ENCODE results near the gene TTBK1.

The TTBK1 gene

DNA sequence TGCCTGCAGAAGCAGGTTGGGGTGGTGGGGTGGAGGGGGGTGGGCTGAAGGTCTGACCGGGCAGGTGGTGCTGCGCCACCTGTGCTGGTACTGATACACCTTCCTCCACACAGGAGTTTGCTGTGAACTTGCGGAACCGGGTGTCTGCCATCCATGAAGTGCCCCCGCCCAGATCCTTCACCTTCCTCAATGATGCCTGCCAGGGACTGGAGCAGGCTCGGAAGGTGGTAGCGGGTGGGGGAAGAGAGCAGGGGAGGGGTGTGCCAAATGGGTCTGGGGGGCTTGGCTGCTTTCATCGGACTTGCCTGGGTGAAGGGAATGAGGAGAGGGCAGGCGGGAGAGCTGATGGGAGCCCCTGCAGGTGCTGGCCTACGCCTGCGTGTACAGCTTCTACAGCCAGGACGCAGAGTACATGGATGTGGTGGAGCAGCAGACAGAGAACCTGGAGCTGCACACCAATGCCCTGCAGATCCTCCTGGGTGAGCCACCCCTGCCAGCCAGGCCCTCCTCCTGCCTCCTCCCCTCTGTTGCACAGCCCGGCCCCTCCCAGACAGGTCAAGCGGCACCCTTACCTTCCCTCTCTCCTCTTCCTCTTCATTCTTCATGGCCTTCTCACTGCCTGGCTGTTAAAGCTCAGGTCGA is 20.7 kb upstream of the TTBK1 start:
- H3K9ac ChIP-seq (ENCODE audit: low read length) = no peak overlapping the region
- H3K9me3 ChIP-seq (ENCODE audit: insufficient read depth, low read length) = no peaks in the 10 kb centered on the region
- peaks cover 29% of the 10 kb centered on the region for H3K79me2 ChIP-seq (ENCODE audit: low read length)
- no peak overlapping the region for H3K4me2 ChIP-seq (ENCODE audit: low read length)
- H3K27ac ChIP-seq (ENCODE audit: low read length) = no peak overlapping the region
- peaks cover 57% of the 10 kb centered on the region for H3K36me3 ChIP-seq (replicated peaks; ENCODE audit: low read depth, low read length)
- H2AFZ ChIP-seq (ENCODE audit: low read depth, low read length) = no peak overlapping the region
- no peak for TF ChIP-seq EZH2phosphoT487 (IDR thresholded peaks at IDR 0.05; ENCODE audit: low read depth)
- TF ChIP-seq, protein P1, sequence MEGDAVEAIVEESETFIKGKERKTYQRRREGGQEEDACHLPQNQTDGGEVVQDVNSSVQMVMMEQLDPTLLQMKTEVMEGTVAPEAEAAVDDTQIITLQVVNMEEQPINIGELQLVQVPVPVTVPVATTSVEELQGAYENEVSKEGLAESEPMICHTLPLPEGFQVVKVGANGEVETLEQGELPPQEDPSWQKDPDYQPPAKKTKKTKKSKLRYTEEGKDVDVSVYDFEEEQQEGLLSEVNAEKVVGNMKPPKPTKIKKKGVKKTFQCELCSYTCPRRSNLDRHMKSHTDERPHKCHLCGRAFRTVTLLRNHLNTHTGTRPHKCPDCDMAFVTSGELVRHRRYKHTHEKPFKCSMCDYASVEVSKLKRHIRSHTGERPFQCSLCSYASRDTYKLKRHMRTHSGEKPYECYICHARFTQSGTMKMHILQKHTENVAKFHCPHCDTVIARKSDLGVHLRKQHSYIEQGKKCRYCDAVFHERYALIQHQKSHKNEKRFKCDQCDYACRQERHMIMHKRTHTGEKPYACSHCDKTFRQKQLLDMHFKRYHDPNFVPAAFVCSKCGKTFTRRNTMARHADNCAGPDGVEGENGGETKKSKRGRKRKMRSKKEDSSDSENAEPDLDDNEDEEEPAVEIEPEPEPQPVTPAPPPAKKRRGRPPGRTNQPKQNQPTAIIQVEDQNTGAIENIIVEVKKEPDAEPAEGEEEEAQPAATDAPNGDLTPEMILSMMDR (IDR thresholded peaks at IDR 0.05; ENCODE audit: low read depth, low read length) = no peak
- H4K20me1 ChIP-seq (ENCODE audit: insufficient read depth, low read length) = no peaks in the 10 kb centered on the region
- H3K4me3 ChIP-seq (ENCODE audit: low read length) = no peak overlapping the region
- no peaks in the 10 kb centered on the region for H3K27me3 ChIP-seq (ENCODE audit: low read depth, low read length)
- H3K4me1 ChIP-seq (ENCODE audit: low read length) = peaks cover 26% of the 10 kb centered on the region

DNA sequence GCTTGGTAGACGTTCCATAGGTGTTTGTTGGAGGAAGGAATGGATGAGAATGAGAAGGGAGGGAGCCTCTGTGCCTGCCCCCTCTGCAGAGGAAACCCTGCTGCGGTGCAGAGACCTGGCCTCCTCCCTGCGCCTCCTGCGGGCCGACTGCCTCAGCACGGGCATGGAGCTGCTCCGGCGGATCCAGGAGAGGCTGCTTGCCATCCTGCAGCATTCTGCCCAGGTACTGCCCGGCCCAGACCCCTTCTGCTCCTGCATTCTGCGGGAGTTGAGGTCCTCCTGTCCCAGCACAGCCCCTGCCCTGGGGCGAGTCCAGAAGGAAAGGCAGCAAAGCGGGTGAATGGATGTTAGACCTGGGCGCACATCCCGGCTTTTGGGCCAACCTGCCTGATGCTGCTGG is 20.1 kb upstream of the TTBK1 start:
- TF ChIP-seq, protein P1 (IDR thresholded peaks at IDR 0.05; ENCODE audit: low read depth, low read length) = no peak
- no peak for TF ChIP-seq EZH2phosphoT487 (IDR thresholded peaks at IDR 0.05; ENCODE audit: low read depth)
- H3K27ac ChIP-seq (ENCODE audit: low read length) = no peak overlapping the region
- 0 out of 2 replicates have a peak overlapping the region, but pooled peaks have one; percentile 79 for H3K4me2 ChIP-seq (ENCODE audit: low read length)
- no peaks in the 10 kb centered on the region for H3K9me3 ChIP-seq (ENCODE audit: insufficient read depth, low read length)
- peaks cover 61% of the 10 kb centered on the region for H3K36me3 ChIP-seq (replicated peaks; ENCODE audit: low read depth, low read length)
- no peak overlapping the region for H2AFZ ChIP-seq (ENCODE audit: low read depth, low read length)
- H3K79me2 ChIP-seq (ENCODE audit: low read length) = peaks cover 35% of the 10 kb centered on the region
- peaks cover 29% of the 10 kb centered on the region for H3K4me1 ChIP-seq (ENCODE audit: low read length)
- H3K4me3 ChIP-seq (ENCODE audit: low read length) = no peak overlapping the region
- H3K9ac ChIP-seq (ENCODE audit: low read length) = no peak overlapping the region
- no peaks in the 10 kb centered on the region for H4K20me1 ChIP-seq (ENCODE audit: insufficient read depth, low read length)
- no peaks in the 10 kb centered on the region for H3K27me3 ChIP-seq (ENCODE audit: low read depth, low read length)

DNA sequence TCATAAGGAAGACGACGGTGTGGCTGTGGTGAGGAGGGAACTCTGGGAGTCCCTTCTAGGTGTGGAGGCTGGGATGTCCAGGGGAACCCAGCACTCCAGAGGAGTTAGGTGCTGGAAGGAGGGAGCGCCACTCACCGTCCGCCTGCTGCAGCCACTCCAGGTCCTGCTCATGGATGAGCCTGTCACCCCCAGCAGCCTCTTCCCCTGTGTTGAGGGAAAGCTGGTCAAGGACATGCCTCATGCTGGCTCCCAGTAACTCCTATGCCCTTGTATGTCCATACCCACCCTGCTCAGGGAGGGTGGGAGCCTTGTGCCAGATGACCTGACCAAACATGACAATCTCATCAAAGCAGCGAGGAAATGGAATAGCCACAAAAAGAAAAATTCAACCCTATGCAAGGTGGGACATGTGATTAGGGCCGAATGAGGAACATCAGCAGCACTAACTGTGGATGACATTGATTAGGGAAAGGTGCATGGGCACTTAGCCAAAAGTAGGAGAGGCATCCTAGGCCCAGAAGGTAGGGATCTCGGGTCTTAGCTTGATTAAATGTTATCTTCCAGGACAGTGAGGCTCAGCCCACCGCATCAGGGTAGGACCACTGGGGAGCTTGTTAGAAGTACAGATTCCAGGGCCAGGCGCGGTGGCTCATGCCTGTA is 17.0 kb upstream of the TTBK1 start:
- TF ChIP-seq, protein P1 (IDR thresholded peaks at IDR 0.05; ENCODE audit: low read depth, low read length) = no peak
- no peak for TF ChIP-seq EZH2phosphoT487 (IDR thresholded peaks at IDR 0.05; ENCODE audit: low read depth)
- Histone ChIP-seq H3K4me1 (ENCODE audit: low read length) (peaks cover 37% of the 10 kb centered on the region), H3K9ac (ENCODE audit: low read length) (no peak overlapping the region), H3K36me3 (replicated peaks; ENCODE audit: low read depth, low read length) (peaks cover 52% of the 10 kb centered on the region), H2AFZ (ENCODE audit: low read depth, low read length) (no peak overlapping the region), H3K79me2 (ENCODE audit: low read length) (peaks cover 46% of the 10 kb centered on the region), H3K4me2 (ENCODE audit: low read length) (no peak overlapping the region), H3K27me3 (ENCODE audit: low read depth, low read length) (peaks cover 2% of the 10 kb centered on the region; the same call in 1 of the 2 replicates), H3K27ac (ENCODE audit: low read length) (no peak overlapping the region), H4K20me1 (ENCODE audit: insufficient read depth, low read length) (no peaks in the 10 kb centered on the region), H3K4me3 (ENCODE audit: low read length) (no peak overlapping the region), H3K9me3 (ENCODE audit: insufficient read depth, low read length) (no peaks in the 10 kb centered on the region)

DNA sequence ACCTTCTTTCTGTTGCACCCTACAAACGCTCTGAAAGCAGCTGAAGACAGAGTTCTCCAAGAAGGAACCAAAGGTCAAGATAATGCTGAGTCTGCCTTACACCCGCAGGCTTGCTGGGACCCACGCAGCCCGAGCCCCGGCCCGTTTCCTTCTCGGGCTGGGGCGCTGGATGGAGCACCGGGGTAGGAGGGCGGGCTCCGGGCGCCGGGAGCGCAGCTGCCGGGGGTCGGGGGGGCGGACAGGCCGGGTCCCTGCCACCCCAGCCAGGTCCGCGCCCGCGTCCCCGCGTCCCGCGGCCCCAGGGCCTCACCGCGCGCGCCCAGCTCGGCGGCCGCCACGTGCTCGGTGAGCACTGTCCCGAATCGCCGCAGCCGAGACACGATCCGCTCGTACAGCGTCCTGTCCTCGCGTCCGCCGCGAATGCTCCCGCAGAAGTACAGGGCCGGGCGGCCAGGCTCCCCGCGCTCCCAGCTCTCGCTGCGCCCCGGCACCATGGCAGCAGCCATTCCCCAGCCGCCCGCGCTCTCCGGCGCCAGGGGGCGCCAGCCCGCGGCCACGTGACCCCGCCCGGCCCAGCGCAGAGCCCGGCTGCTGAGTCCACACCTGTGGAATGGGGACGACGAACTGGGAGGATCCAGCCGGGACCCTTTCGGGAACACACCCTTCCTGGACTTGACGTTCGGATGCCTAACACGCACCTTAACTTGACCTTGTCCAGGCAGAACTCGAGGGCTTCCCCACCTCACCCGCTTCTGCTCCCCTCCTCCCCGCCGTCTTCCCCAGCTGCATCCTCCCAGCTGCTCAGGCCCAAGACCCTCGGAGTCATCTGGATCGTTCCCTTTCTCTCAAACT is 14.1 kb upstream of the TTBK1 start, which contains the start of gene DNPH1:
DNPH1 (minus strand) TSS at position 531 of the 852 bp plus-strand sequence; CDS start at position 506, 25 bp downstream.
- Histone ChIP-seq H3K36me3 (replicated peaks; ENCODE audit: low read depth, low read length) (peaks cover 28% of the 10 kb centered on the region), H3K4me2 (ENCODE audit: low read length) (peak within 1 kb of the TSS; percentile 60), H3K4me1 (ENCODE audit: low read length) (peaks cover 27% of the 10 kb centered on the region), H4K20me1 (ENCODE audit: insufficient read depth, low read length) (no peaks in the 10 kb centered on the region), H2AFZ (ENCODE audit: low read depth, low read length) (peak within 1 kb of the TSS; percentile 36), H3K4me3 (ENCODE audit: low read length) (peak within 1 kb of the TSS; percentile 80), H3K9ac (ENCODE audit: low read length) (peak within 1 kb of the TSS; percentile 82), H3K27me3 (ENCODE audit: low read depth, low read length) (peaks cover 5% of the 10 kb centered on the region; the same call in 1 of the 2 replicates), H3K27ac (ENCODE audit: low read length) (peak within 1 kb of the TSS; percentile 46), H3K79me2 (ENCODE audit: low read length) (peaks cover 38% of the 10 kb centered on the region), H3K9me3 (ENCODE audit: insufficient read depth, low read length) (no peaks in the 10 kb centered on the region)
- no peak for TF ChIP-seq EZH2phosphoT487 (IDR thresholded peaks at IDR 0.05; ENCODE audit: low read depth)
- TF ChIP-seq, protein P1 (IDR thresholded peaks at IDR 0.05; ENCODE audit: low read depth, low read length) = peak; percentile 87

Data from OCI-LY3 (cell line).